Hematopoietic multipotent progenitor cell treated with erythropoietin and hydrocortisone succinate and interleukin-3 and kit ligand, for 8 days (in vitro differentiated cells): ENCODE data around the gene TMEM250.
"Not testable (repeated sequence)": the region's sequence is repeated elsewhere in the genome, so short reads cannot be mapped to it uniquely, and the experiment has no call there.

ENCODE experiments used
- DNase-seq: peaks from one replicate; pipeline ENCODE4 v3.0.0-alpha.2; 2015

The TMEM250 gene

DNA sequence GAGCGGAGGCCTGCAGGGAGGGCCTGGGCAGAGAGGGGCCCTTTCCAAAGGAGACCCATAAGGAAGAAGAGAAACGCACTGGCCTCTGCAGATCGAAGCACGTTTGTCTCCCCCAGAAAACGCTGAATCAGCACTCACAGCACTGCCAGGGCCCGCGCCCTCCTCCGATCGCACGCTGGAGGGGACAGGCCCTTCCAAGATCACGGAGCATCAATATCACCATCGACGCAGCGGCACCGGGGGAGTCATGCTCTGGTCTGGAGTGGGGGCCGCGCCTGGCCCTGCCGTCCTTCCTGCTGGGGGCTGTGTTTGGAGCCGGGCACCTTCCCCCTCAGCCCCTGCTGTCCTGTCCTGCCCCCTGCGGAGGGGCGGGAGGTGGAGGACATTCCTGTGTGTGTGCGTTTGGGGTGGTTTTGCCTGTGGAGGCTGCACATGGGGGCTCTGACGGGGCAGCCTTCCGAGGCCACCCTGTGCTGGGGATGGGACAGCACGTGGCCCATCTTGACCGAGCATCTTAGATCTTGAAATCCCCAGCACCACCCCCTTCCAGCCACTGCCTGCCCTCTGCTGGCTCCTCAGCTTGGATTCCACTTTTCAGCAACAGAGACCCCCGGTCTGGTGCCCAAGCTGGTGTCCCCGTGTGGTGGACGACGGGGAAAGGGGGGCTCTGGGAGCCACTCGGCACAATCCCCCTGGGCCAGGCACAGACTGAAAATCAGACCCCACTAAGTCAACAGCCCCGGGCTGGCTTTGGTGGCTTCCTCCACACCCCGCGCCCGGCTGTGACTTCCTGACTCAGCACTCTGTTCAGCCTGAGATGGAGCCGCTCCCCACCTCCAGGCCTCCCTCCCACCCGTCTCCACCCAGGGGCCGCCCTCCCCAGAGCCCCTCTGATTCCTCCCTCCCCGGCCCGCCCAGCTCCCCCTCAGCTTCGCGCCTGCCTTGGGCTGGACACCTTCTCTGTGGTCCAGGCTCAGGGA lies 8.3 kb downstream of the TMEM250 start:
- DNase-seq: peak; percentile 70

DNA sequence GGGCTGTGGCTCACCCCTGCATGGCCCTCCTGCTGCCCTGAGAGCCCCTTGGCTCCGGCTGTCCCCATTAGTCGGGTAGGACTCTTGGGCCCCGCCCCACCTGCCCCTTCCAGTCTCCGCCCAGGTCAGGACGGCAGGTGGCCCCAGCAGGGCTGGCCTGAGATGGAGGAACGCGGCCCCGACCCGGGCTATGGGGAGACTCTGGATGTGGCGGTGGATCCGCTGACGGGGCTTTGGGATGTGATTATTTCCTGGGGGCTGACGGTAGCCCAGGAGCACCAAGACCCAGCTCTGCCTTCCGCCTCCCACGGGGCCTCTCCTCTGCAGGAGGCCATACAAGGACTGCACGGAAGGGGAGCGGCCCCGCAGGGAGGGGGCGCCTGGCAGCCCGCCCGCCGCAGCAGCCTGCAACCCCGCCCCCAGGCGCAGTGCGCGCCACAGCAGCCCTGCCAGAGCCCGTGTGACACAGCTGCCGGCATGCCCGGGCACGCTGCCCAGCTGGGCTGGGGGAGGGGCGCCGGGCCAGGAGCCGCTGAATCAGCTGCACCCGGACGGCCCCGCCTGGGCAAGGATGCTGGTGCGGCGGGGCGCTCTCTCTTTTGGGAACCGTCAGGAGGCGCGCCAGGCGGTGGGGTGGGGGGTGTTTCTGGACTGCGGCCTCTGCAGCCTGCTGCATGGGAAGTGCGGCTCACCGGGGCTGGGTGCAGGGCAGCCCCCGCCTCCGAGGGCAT lies 9.2 kb downstream of the TMEM250 start:
- DNase-seq: peak; percentile 94

DNA sequence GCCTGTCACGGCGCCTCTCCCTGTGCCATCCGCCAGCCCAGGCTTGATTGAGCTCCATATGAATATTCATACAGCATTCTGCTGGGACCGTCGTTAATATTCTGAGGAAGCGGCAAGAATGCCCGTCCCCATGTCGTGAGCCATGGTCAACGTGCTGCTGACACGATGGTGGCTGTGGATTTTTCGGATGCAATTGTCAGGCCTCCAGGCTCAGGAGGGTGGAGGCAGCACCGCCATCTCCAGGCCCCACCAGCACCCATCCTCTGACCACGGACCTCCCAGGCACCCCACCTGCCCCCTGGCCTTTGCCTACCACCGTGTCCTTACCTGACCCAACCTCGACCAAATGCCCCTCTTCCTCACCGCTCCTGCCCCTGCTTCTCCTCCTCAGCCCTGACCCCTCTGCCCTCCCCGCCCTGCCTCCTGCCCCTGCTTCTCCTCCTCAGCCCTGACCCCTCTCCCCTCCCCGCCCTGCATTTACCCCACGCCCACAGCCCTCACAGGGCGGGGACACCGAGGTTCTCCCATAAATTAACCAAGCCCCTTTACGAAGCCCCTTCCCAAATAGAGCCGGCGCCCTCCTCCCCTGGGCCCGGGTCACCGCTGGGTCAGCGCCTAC lies 9.9 kb downstream of the TMEM250 start:
- no peak for DNase-seq

DNA sequence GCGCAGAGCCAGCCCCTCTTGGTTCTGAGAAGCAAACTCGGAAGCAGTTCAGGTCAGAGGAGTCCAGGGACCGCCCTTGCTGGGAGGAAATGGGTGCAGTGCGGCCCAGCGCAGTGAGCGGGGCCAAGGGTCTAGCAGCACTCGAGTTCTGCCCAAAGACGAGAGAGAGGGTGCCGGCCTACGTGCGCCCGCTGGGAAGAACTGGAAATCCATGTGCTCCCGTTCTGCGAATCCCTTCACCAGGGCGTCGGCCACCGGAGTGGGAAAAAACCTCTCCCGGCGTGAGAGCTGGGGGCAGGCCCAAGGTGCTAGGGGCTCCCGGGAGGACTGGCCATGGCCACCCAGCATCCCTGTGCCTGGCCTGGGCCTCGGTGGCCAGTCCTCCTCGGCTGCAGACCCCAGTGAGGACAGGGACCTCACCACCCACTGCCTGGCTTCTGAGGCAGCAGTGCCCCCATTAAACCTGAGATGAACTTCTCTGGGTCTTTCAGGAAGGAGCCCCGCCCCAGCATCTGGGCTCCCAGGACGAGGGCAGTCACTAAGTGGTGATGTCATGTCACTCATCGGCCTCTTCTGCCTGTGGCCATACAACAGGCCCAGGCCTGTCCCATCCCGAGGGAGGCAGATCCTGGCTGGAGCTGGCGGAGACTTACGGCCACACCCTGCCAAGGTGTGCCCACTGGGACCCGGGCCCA lies 10.6 kb downstream of the TMEM250 start:
- peak; percentile 40 for DNase-seq

DNA sequence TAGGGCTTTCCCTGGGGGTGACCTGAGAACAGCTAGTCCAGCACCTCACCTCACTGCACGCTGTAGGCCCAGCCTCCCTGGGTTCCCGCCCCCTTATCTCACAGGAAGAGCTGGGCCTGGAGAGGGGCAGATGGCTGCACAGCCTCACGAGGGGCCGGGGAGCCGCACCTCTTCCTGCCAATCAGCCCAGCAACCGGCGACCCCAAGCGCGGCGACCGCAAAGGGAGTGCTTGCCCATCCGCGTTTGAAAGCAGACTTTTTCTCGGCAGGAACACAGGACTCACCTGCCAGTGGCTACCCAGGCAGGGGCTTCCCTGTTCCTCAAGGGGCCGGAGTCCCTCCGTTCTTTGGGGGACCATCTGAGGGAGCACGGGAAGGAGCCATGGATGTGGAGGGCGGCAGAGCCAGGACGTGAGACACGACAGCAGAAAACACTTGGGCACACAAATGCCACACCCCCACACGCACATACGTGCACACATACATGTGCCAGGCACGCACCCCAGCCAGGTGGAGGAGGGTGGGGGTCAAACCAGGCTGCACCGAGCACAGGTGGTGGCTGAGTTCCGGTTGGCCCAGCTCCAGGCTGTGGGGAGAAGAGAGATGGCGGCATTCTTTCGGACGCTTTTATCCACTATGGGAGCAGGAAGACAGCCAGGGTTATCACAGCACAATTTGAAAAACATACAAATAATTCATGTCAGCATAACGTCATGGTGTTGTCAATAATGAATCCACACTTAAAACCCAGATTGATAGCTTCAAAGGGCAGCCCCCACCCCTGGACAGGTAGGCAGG lies 11.3 kb downstream of the TMEM250 start:
- DNase-seq: peak; percentile 90

DNA sequence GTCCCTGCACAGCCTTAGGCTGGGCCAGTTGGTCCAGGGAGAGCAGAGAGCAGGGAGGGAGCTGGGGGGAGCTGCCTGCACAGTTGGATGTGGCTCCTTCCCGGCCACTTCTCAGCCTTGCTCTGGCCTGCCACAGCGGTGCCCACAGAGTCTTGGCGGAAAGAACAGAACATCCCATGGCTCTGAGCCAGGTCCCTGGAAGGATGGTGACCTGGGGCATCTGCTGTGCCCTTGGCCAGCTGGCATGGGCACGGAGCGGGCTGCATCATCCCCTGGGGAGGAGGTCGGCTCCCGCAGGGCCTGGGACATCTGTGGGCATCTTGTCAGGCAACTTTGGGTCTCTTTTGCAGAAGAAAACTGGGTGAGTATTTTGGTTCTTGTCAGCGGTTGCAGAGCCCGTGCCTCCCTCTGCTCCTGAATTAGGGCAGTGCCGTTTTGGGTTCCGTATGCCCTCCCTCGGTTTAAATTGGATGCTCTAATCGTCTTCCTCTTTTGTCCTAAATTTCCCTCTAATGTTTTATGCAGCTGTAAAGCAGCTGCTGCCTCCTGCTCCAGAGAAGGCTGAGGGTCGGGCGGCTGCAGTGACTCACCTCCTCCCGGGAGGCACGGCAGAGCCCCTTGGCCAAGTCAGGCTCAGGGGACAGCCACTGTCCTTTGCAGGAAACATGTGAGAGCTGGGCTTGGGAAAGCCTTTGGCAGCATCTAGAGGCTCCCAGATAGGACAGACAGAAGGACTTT lies 13.1 kb downstream of the TMEM250 start:
- no peak for DNase-seq

DNA sequence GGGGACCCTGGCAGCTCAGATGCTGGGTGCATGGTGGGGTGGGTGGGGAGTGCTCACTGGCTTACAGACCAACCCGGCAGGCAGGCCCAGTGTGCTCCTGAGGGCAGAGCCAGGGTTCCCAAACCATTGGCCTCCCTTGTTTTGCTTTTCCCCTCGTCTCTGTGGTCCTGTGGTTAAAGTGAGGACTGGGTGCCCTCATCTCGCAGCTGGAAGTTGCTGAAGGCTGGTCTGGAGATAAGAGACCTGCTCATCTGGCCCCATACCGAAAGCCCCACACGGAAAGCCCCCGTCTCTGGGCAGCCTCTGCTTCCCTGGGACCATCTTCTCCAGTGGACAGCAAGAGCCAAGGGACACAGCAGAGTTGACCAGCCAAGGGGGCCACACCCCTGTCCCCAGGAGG lies 13.8 kb downstream of the TMEM250 start:
- peak; percentile 45 for DNase-seq

DNA sequence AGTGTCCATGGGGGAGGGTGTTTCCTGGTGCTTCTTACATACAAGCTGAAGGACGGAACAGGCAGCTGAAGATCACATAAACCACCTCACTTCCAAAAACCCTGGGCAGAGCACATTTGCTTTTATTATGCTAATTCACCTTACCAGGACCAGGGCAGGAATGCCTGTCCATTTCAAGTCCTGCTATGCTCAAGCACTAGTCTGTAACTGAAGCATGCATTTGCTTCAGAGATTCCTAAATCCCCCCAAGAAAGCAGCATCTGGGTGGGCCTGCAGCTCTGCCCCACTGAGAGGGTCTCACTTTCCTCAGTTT lies 14.2 kb downstream of the TMEM250 start:
- no peak for DNase-seq

DNA sequence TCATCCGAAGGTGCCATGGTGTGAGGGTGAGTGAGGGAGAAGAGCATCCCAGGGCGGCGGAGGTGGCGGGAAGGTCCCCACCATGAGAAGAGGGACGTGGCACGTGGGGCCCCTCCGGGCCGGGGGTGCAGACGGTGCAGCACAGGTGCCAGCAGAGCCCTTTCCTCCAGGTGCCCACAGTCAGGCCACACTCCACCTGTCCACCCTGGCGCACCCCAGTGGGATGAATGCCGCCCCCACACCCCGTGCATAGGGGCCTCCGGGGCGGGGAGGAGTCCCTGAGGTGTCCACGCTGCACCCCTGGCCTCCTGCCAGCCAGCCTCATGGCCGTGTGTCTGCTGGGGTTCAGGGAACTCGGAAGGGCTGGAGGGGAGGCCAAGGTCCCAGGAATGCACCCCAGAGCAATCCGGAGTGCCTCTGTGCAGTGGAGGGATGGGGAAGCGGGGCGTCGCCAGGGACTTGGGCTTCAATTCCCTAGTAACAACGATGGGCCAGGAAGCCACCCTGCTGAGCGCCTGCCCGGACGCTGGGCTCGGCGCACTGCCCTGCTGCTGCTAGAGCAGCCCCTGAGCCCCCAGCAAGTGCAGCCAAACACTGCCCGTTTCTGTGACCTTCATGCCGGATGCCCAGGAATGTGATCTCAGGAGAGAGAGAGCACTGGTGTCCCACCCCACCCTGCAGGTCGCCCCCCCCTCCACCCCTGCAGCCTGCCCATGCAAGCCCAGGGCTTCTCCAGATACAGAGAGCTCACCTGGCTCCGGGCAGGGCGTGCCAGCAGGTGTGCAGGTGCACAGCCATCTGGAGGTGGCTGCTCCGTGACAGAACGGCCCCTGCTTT lies 14.8 kb downstream of the TMEM250 start:
- no peak for DNase-seq

DNA sequence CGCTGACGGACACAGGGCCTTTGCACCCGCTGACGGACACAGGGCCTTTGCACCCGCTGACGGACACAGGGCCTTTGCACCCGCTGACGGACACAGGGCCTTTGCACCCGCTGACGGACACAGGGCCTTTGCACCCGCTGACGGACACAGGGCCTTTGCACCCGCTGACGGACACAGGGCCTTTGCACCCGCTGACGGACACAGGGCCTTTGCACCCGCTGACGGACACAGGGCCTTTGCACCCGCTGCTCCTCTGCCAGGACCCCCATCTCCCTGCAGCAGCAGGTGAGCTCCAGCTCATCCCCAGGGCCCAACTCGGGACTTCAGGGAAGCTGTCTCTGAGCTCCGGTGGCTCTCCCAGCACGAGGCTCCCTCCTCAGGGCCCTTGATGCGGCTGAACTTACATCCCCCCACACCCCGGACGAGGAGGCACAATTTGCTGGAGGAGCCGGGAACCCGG lies 17.0 kb downstream of the TMEM250 start:
- not testable (repeated sequence) for DNase-seq

DNA sequence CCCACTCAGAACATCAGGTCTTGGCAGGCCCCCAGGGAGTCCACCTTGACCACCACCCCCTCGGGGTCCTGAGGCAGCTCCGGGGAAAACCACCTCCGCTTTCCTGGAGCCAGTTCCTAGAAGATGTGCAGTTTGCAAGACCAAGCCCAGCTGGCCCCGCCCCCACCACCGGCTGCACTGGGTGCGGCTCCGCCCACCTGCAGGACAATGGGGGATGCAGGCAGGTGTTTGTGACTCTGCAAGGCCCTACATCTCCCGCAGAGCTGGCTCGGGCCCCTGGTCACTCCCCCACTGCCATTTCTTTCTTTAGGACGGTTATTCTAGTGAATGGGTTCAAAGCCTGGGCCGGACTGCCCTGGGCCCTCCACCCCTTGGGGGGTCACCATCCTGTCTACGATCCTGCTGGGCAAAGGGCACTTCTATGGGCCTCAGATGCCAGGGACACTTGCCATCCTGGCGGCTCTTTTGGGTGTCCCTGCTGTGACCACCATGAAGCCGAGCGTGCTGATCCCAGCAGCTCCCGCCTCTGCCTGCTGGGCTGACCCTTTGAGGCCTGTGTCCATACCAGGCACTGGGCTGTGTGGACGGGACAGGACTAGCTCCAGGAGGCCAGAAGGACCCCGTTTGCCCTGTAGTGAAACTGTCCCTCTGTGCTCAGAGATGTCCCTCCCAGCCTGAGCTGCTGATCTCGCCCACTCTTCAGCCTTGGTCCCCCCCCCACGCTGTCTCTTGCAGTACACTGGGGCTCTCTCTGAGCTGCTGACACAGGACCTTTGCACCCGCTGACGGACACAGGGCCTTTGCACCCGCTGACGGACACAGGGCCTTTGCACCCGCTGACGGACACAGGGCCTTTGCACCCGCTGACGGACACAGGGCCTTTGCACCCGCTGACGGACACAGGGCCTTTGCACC lies 17.7 kb downstream of the TMEM250 start:
- DNase-seq: no peak

DNA sequence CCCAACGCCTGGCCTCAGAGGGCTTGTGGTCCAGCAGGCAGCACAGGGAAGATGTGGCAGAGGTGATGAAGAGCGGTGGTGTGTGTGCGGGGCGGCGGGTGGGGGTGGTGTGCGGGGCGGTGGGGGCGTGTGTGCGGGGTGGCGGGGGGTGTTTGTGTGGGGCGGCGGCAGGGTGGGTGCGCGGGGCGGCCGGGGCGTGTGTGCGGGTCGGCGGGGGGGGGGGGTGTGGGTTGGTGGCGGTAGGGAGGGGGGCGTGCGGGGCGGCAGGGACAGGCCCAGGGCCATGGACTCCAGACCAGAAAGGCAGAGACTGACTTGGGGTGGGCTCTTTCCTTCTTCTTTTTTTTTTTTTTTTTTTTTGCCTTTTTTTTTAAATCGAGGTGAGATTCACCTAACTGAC lies 19.1 kb downstream of the TMEM250 start:
- no peak for DNase-seq

DNA sequence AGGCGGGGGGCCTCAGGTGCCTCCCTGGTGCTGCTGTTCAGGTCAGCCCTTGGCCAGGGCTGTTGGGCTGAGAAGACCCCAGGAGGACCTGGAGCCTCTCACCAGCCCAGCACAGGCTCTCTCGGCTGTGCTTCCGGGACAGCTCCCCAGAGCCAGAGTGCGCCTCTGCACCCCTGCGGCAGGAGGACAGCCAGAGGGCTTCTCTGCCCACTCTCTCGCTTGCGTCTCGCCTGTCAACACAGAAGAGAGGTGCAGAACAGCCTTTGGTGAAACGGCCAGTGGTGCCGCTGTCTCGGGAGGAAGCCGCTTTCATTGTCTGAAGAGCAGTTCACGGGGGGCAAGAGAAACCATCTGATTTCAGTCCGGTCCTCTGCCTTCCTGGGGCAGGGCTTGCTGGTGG lies 19.8 kb downstream of the TMEM250 start:
- no peak for DNase-seq

DNA sequence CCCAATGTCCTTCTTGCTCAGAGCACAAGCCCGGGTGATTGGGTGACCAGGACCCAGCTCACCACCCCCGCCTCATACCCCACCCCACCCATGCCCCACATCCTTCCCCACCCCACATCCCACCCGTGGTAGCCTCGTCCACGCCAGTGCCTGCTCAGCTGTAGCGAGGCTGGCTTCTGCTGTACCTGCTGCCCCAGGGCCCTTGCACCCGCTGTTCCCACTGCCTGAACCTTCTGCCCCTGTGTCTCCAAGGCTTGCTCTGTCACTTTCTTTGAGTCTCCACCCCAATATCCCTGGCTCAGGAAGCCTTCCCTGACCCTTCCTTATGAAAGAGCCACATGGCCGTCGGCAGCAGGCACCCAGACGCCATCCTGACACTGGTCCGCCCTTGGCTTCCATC lies 20.5 kb downstream of the TMEM250 start:
- DNase-seq: no peak

DNA sequence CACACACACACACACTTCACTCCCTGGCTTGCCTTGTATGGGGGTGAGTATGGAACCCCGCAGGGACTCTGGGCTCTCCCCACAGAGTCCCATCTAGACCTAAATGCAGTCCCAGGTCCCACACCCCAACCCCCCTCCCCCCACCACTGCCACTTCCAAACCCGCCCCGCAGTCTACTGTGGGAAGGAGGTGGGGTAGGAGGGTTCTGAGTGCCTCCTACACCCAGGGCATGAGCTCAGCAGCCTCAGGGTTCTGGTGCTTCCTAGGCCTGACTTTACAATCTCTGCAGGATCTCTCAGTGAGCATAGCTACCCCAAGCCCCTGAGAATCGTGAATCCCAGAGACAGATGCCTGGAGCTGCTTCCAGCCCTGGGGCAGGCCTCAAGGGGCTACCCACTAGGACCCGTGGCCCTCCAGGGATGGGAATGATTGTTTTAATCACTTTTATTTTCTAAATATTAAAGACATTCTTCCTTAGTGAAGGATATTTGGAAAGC lies 22.1 kb downstream of the TMEM250 start:
- no peak for DNase-seq

DNA sequence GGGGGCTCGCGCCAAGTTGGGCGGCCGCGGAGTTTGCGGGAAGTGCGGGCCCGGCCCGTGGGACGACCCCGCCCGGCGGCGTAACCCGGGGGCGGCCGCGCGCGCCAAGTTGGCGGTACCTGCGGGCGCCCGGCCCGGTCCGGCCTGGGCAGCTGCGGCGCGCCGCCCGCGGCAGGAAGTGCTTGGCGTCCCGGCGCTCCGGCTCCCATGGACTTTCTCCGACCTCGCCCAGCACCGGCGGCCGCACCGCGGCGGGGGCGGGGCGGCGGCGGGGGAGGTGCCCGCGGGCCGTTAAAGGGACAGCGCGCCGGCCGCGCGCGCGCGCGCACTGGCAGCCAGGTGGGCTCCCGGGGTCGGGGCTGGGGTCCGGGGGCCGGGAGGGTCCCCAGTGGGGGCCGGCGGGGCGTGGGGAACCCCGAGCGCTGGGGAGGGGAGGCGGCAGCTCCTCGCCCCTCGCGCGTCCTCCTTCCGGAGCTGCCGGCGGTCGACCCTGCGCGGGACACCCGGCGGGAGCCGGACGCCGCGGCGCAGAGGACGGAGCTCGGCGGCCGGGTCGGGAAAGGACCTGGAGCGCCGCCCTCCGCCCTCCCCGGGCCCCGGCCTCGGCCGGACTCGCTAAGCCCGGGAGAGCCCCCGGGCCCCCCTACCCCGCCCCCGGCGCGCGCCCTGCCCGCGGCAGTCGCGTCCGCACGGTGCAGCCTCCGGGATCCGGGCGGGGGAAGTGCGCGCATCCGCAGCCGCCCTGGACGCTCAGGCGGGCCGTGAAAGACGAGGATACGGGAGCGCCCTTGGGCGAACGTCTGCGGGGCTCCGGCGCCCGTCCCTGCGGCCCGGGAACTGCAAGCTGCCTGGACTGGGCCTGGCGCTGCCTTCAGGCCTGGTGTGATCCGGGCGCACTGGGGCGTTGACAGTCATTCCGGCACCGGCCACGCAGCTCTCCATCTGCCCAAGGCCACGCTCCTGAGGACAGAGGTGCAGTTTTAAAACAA lies 23.3 kb downstream of the TMEM250 start, which contains the start of gene NACC2:
Gene NACC2, minus strand, starts transcription at position 220 of the 989 bp plus-strand sequence. CDS start 44,768 bp downstream, outside the sequence.
- peak; percentile 62 for DNase-seq
